Trophoblast cell (in vitro differentiated cells and primary cell): ENCODE data around the gene ZNF462.
A peak's percentile ranks its signal among the peaks of the same experiment; 100 is the strongest.

Experiments used
- DNase-seq, 2 donors: peaks; one replicate each; pipeline ENCODE4 v3.0.0-alpha.2; 2016
- H2AFZ ChIP-seq: 2 replicates; pipeline ENCODE4 v1.6.1; 2013; ENCODE audit warnings: low read length, moderate library complexity, mild to moderate bottlenecking; ENCODE audit not compliant: insufficient read depth, poor library complexity
- H2AK5ac ChIP-seq: 2 replicates; pipeline ENCODE4 v1.6.1; 2013; ENCODE audit warnings: mild to moderate bottlenecking, low read length
- H2BK120ac ChIP-seq: 2 replicates; pipeline ENCODE4 v1.6.1; 2013; ENCODE audit warnings: low read length, mild to moderate bottlenecking, moderate library complexity; ENCODE audit not compliant: insufficient read depth, poor library complexity
- H2BK12ac ChIP-seq: 2 replicates; pipeline ENCODE4 v1.6.1; 2013; ENCODE audit warnings: mild to moderate bottlenecking, low read length, moderate library complexity
- H2BK5ac ChIP-seq: 2 replicates; pipeline ENCODE4 v1.6.1; 2013; ENCODE audit warnings: low read length, low read depth, moderate library complexity, mild to moderate bottlenecking; ENCODE audit not compliant: poor library complexity
- H3K14ac ChIP-seq: 2 replicates; pipeline ENCODE4 v1.6.1; 2013; ENCODE audit warnings: mild to moderate bottlenecking, low read length
- H3K18ac ChIP-seq: 2 replicates; pipeline ENCODE4 v1.6.1; 2013; ENCODE audit warnings: mild to moderate bottlenecking, low read length
- H3K23ac ChIP-seq: 2 replicates; pipeline ENCODE4 v1.6.1; 2013; ENCODE audit warnings: low read length
- H3K27ac ChIP-seq: 2 replicates; pipeline ENCODE4 v1.5.1; 2013; ENCODE audit warnings: low read depth, mild to moderate bottlenecking, inconsistent platforms, low read length, moderate library complexity
- H3K27me3 ChIP-seq: 2 replicates; pipeline ENCODE4 v1.6.1; 2013; ENCODE audit warnings: inconsistent platforms, mild to moderate bottlenecking, low read length, moderate library complexity; ENCODE audit not compliant: insufficient read depth
- H3K36me3 ChIP-seq, 2 experiments: 1 replicate in 1 of 2; 2 replicates in 1 of 2; pipeline ENCODE4 v1.6.1; 2013; ENCODE audit warnings: low read length in 2 of 2, mild to moderate bottlenecking in 2 of 2, moderate library complexity in 1 of 2; ENCODE audit not compliant: insufficient read depth in 2 of 2, control insufficient read depth in 1 of 2
- H3K4ac ChIP-seq: 2 replicates; pipeline ENCODE4 v1.6.1; 2013; ENCODE audit warnings: low read depth, mild to moderate bottlenecking, low read length, moderate library complexity
- H3K4me1 ChIP-seq, 2 experiments: 1 replicate in 1 of 2; 2 replicates in 1 of 2; pipeline ENCODE4 v1.6.1; 2013; ENCODE audit warnings: low read length in 2 of 2, mild to moderate bottlenecking in 2 of 2, moderate library complexity in 1 of 2; ENCODE audit not compliant: insufficient read depth in 2 of 2, control insufficient read depth in 1 of 2
- H3K4me2 ChIP-seq: 2 replicates; pipeline ENCODE4 v1.6.1; 2013; ENCODE audit warnings: inconsistent platforms, mild to moderate bottlenecking, low read length, moderate library complexity
- H3K4me3 ChIP-seq: 2 replicates; pipeline ENCODE4 v1.5.1; 2013; ENCODE audit warnings: mild to moderate bottlenecking, low read depth, low read length, inconsistent platforms
- H3K79me1 ChIP-seq: one replicate; pipeline ENCODE4 v1.6.1; 2013; ENCODE audit warnings: low read length
- H3K79me2 ChIP-seq: 2 replicates; pipeline ENCODE4 v1.6.1; 2013; ENCODE audit warnings: low read length, mild to moderate bottlenecking; ENCODE audit not compliant: control insufficient read depth, insufficient read depth, poor library complexity
- H3K9ac ChIP-seq: 2 replicates; pipeline ENCODE4 v1.6.1; 2013; ENCODE audit warnings: mild to moderate bottlenecking, low read length
- H3K9me3 ChIP-seq: 2 replicates; pipeline ENCODE4 v1.6.1; 2013; ENCODE audit warnings: low read depth, mild to moderate bottlenecking, control low read depth, inconsistent platforms, low read length; ENCODE audit not compliant: insufficient read depth
- H4K12ac ChIP-seq: 2 replicates; pipeline ENCODE4 v1.6.1; 2013; ENCODE audit warnings: low read depth, mild to moderate bottlenecking, low read length, moderate library complexity
- H4K8ac ChIP-seq: 2 replicates; pipeline ENCODE4 v1.6.1; 2013; ENCODE audit warnings: low read depth, mild to moderate bottlenecking, low read length, moderate library complexity
- H4K91ac ChIP-seq: one replicate; pipeline ENCODE4 v1.6.1; 2013; ENCODE audit warnings: low read depth, mild to moderate bottlenecking, low read length, moderate library complexity
- WGBS: extraction: QIAGEN DNeasy Blood & Tissue Kit; methylation state at CpG from one replicate; pipeline ENCODE4 v1.1.7; 2013; ENCODE audit warnings: missing lambda C conversion rate; ENCODE audit not compliant: insufficient read length, insufficient coverage; ENCODE audit errors: extremely low coverage; 5-methylcytosine and 5-hydroxymethylcytosine counted together

ZNF462 gene

GRCh38 chr9:106930477-106930876 lies 67.5 kb downstream of the ZNF462 start:
- no peak overlapping the region for H3K9ac ChIP-seq
- H3K27me3 ChIP-seq: no peaks in the 10 kb centered on the region
- peaks cover 3% of the 10 kb centered on the region for H3K79me2 ChIP-seq
- peaks cover 13 to 16% of the 10 kb centered on the region in 2 experiments for H3K4me1 ChIP-seq
- DNase-seq: no peak
- no peak overlapping the region for H3K18ac ChIP-seq
- no peak overlapping the region for H2BK12ac ChIP-seq
- WGBS: no CpG with 5 or more reads among the region's 8 CpGs
- no peak overlapping the region for H4K12ac ChIP-seq
- H3K23ac ChIP-seq: no peak overlapping the region
- no peak overlapping the region for H4K8ac ChIP-seq
- no peak overlapping the region for H2AK5ac ChIP-seq
- no peak overlapping the region for H3K4me3 ChIP-seq
- no peak overlapping the region for H3K14ac ChIP-seq
- H2AFZ ChIP-seq: no peak overlapping the region
- H3K79me1 ChIP-seq: no peaks in the 10 kb centered on the region
- H3K27ac ChIP-seq: no peak overlapping the region
- H4K91ac ChIP-seq: no peak overlapping the region
- H3K4me2 ChIP-seq: no peak overlapping the region
- peaks cover 51 to 72% of the 10 kb centered on the region in 2 experiments for H3K36me3 ChIP-seq
- H3K4ac ChIP-seq: no peak overlapping the region
- H3K9me3 ChIP-seq: peaks cover 4% of the 10 kb centered on the region
- H2BK5ac ChIP-seq: no peak overlapping the region
- H2BK120ac ChIP-seq: no peak overlapping the region

GRCh38 chr9:106931466-106931865 lies 68.5 kb downstream of the ZNF462 start:
- no peak overlapping the region for H4K8ac ChIP-seq
- H3K18ac ChIP-seq: no peak overlapping the region
- no peak overlapping the region for H2BK12ac ChIP-seq
- no CpG with 5 or more reads among the region's 4 CpGs for WGBS
- H3K4me2 ChIP-seq: no peak overlapping the region
- H3K36me3 ChIP-seq: peaks cover 48 to 67% of the 10 kb centered on the region in 2 experiments
- no peak overlapping the region for H4K91ac ChIP-seq
- H3K4me3 ChIP-seq: no peak overlapping the region
- no peak overlapping the region for H3K4ac ChIP-seq
- H2BK120ac ChIP-seq: no peak overlapping the region
- peaks cover 13 to 16% of the 10 kb centered on the region in 2 experiments for H3K4me1 ChIP-seq
- H3K14ac ChIP-seq: no peak overlapping the region
- no peak overlapping the region for H3K27ac ChIP-seq
- no peak overlapping the region for H2BK5ac ChIP-seq
- peaks cover 4% of the 10 kb centered on the region for H3K9me3 ChIP-seq
- H3K23ac ChIP-seq: no peak overlapping the region
- H3K79me2 ChIP-seq: peaks cover 3% of the 10 kb centered on the region
- no peak overlapping the region for H2AK5ac ChIP-seq
- H3K27me3 ChIP-seq: no peaks in the 10 kb centered on the region
- H2AFZ ChIP-seq: no peak overlapping the region
- H4K12ac ChIP-seq: no peak overlapping the region
- H3K79me1 ChIP-seq: no peaks in the 10 kb centered on the region
- DNase-seq: no peak
- no peak overlapping the region for H3K9ac ChIP-seq

- Histone ChIP-seq H3K4me2 (no peak overlapping the region), H3K27me3 (no peaks in the 10 kb centered on the region), H3K79me2 (peaks cover 3% of the 10 kb centered on the region), H3K36me3 (peaks cover 46 to 65% of the 10 kb centered on the region in 2 experiments), H3K79me1 (no peaks in the 10 kb centered on the region), H2BK12ac (no peak overlapping the region), H3K9me3 (peaks cover 4% of the 10 kb centered on the region), H2AK5ac (no peak overlapping the region), H3K4ac (no peak overlapping the region), H3K14ac (no peak overlapping the region), H4K8ac (no peak overlapping the region), H4K91ac (no peak overlapping the region), H3K18ac (no peak overlapping the region), H3K4me1 (peaks cover 13 to 16% of the 10 kb centered on the region in 2 experiments), H3K27ac (no peak overlapping the region), H3K9ac (no peak overlapping the region), H4K12ac (no peak overlapping the region), H2AFZ (no peak overlapping the region), H3K23ac (no peak overlapping the region), H2BK5ac (no peak overlapping the region), H2BK120ac (no peak overlapping the region), H3K4me3 (no peak overlapping the region)
- WGBS: no CpG with 5 or more reads among the region's 10 CpGs
- DNase-seq: no peak
Measured at GRCh38 chr9:106932178-106932577, 69.2 kb downstream of the ZNF462 start.

- H3K4ac ChIP-seq: no peak overlapping the region
- no peak overlapping the region for H3K18ac ChIP-seq
- DNase-seq: peak in 1 of 2 donors; percentile 20
- no peak overlapping the region for H4K8ac ChIP-seq
- H3K27ac ChIP-seq: no peak overlapping the region
- no peak overlapping the region for H2BK12ac ChIP-seq
- no peak overlapping the region for H3K23ac ChIP-seq
- H2BK120ac ChIP-seq: no peak overlapping the region
- H4K91ac ChIP-seq: no peak overlapping the region
- peaks cover 41 to 60% of the 10 kb centered on the region in 2 experiments for H3K36me3 ChIP-seq
- H3K9ac ChIP-seq: no peak overlapping the region
- H3K14ac ChIP-seq: no peak overlapping the region
- H3K79me2 ChIP-seq: peaks cover 3% of the 10 kb centered on the region
- no peak overlapping the region for H3K4me3 ChIP-seq
- no peaks in the 10 kb centered on the region for H3K27me3 ChIP-seq
- no peaks in the 10 kb centered on the region for H3K79me1 ChIP-seq
- no peak overlapping the region for H2AK5ac ChIP-seq
- no peak overlapping the region for H3K4me2 ChIP-seq
- WGBS: no CpG with 5 or more reads among the region's 3 CpGs
- peaks cover 2% of the 10 kb centered on the region for H3K9me3 ChIP-seq
- H4K12ac ChIP-seq: no peak overlapping the region
- peaks cover 9 to 13% of the 10 kb centered on the region in 2 experiments for H3K4me1 ChIP-seq
- H2BK5ac ChIP-seq: no peak overlapping the region
- H2AFZ ChIP-seq: no peak overlapping the region
Measured at GRCh38 chr9:106932675-106933074, 69.7 kb downstream of the ZNF462 start.
